Amniotic stem cell (primary cell): ENCODE data around the gene PNPLA1.

Experiments used
- DNase-seq: peaks from one replicate; lab custom pipeline; 2025; lab: John Stamatoyannopoulos, UW

Gene PNPLA1

DNA sequence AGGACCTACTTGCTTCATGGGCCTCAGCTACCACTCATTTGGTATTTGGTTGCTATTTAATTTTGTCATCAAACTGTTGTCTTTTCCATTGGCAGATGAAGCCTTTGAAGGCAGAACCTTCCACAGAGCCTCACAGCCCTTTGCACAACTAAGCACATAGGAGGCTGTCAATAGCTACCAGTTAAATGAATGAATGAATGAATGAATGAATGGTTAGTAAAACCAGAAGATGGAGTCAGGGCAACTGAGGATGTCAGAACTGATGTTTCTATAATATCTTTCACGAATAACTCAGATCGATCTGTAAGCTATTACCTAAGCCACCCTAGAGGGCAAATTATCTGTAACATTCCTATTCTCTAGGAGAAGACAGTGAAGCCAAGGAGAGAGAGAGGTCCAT lies 47.8 kb downstream of the PNPLA1 start:
- DNase-seq: no peak

DNA sequence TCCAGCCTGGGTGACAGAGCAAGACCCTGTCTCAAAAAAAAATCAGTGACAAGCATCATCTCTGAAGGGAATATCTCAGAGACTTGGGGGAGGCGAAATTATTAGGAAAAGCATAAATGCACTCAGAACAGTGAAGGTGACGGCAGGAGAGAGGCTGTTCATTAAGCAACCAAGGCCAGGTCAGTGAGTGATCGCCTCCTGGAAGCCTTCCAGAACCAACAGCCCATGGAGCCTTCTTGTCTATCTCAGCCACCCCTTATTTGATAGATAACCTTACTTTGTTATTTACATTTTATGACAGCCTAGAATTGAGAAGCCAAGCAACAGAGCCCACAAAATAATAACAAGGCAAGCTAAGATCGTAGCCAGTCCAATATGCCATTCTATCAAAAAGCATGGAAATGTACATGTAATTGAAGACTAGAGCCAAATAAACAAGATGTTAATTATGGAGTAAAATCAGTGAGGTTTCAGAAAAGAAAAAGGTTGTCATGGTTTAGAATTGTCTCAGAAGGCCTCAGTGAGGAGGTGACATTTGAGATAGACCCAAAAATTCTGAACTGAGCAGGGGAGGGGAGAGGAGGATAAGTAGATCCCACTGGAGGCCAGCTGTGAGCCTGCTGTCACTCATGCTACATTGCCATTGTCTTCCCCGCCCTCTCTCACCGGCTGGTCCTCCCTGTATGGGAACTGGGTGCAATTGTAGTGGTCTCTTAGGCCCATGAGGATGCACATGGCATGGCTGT lies 49.0 kb downstream of the PNPLA1 start:
- DNase-seq: no peak

DNA sequence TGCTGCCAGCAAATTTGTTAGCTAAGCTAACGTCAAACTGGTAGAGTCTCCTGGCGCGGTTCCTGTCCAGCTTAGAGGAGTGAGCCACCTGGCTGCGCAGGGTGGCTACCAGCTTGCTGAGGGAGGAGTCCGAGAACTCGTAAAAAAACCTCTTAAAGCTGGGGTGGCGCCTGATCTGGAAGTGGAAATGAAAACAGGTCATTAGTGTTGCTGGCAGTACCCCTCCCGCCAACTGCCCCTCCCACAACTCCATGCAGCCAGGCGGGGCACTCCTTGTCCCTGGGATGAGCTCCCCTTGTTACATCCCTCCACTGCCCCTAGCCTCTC lies 49.5 kb downstream of the PNPLA1 start:
- DNase-seq: no peak

DNA sequence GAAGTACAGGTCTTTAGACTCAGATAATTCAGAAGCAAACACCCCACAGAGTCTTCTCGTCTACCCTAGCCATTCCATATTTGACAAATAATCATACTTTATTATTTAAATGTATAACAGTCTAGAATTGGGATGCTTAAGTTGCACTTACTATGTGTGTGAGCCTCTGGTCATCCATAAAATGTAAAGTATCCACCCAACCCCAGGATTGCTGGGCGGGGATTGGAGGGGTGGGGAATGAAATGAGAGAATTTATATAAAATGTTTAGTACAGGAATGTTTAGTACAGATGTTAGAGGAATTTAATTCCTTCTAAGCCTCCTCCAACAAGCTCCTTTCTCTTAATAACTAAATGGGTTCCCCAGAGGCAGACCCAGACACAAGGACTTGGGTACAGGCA lies 50.0 kb downstream of the PNPLA1 start:
- no peak for DNase-seq

DNA sequence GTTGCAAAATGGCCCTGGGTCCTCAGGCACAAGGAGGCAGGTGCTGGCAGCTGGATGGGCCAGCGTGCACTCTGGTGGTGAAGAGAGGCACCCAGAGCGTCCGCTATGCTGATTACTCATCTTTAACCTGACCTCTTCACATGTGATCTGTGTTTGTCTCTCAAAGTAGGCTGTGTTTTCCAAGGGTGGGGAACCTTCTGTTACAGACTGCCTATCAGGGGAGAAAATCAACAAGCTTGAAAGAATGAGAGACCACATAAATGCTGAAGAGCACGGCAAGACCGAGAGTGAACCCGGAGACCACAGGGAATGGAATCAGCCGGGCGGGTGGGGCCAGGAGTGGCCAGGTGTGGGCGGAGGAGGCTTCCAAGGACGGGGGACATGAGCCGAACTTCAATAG lies 50.6 kb downstream of the PNPLA1 start:
- no peak for DNase-seq

DNA sequence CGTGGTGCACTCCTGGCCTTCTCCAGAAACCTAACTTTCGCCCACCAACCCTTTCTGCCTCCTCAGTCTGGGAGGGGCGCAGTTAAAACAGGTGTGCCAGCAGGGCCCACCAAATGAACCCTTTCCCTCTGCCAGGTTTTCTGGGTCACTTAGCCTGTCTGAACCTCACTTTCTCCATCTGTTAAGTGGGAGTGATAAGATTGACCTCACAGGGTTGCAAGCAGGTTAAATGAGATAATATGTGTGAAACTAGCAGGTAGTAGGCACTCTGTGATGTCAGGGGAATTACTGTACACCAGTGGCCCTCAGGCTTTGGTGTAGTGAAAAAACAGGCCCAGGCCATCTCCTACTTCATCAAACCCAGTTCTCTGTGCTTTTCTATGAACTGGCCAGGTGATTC lies 52.7 kb downstream of the PNPLA1 start:
- no peak for DNase-seq

DNA sequence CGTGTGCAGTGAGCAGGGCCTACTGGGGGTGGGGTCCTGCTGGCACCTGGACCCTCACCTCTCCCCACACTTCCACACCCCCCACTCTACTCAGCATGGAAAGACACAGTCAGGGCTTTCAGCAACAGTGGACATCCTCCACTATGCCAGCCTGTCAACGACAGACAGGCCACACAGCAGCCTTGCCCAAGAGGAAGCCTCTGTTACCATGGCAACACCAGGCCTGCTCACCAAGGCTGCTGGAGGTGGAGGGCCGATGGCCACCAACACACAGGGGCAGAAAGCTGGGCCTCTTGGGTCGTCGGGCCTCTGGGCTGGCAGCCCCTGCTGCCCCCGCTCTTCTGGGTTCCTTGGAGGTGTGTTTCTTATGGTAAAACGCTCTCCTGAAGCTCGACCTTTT lies 53.2 kb downstream of the PNPLA1 start:
- DNase-seq: no peak

DNA sequence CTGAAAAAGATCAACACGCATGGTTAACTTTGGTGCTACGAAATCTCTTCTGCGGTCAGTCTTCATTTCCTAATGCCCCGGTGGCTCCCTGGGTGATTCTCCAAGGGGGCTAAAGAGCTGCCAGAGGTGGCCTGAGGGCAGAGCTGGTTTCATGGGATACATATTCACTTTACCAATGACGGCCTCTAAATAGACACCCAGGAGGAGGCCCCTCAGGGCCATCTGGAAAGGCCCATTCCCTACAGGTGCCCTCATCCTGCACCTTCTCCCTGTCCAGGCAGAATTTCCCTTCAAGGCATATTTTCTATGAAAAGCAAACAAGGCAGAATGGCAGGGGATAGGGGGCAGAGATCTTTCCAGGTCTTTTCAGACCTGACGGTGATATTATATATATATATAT lies 54.3 kb downstream of the PNPLA1 start:
- DNase-seq: no peak

DNA sequence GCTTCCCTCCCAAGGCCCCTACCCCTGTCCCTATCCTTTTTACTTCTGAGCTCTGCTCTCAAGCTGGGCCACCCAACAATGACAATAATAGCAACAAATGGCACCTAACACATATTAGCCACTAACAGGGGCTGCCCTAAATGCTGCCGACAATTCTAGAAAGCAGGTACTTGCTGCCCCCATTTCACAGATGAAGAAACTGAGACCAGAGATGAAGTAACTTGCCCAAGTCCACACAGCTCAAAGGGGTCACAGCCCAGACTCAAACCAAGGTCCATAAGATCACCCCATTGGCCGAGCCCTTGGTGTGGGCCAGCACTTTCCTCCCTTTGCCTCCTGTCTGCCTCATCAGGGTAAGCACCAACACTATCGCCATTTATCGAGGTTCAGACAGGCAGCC lies 54.9 kb downstream of the PNPLA1 start:
- DNase-seq: no peak

DNA sequence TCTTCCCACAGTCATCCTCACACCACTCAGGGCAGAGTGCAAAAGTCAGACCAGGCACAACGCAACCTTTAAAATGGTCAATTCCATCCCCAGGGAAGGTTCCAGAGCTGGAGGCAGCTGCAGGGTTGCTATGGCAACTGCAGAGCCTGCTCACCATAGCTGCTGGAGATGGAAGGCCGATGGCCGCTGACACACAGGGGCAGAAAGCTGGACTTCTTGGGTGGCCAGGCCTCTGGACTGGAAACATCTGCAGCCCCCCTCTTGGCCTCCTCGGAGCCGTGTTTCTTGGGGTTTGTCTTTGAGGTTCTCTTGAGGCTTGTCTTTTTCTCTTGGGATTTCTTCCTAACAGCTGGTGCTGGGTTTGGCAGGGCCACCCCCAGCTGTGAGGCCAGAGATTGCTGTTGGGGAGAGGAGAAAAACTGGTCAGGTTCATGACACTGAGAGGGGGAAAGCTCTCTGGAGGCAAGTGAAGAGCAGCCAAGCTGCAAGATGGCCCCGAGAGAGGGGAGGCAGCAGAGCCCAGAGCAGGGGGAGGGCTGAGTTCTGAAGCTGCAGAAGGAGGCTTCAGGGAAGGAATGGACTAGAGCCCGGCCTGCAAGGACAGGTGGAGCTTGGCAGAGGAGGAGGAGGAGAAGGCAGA lies 56.6 kb downstream of the PNPLA1 start:
- no peak for DNase-seq

DNA sequence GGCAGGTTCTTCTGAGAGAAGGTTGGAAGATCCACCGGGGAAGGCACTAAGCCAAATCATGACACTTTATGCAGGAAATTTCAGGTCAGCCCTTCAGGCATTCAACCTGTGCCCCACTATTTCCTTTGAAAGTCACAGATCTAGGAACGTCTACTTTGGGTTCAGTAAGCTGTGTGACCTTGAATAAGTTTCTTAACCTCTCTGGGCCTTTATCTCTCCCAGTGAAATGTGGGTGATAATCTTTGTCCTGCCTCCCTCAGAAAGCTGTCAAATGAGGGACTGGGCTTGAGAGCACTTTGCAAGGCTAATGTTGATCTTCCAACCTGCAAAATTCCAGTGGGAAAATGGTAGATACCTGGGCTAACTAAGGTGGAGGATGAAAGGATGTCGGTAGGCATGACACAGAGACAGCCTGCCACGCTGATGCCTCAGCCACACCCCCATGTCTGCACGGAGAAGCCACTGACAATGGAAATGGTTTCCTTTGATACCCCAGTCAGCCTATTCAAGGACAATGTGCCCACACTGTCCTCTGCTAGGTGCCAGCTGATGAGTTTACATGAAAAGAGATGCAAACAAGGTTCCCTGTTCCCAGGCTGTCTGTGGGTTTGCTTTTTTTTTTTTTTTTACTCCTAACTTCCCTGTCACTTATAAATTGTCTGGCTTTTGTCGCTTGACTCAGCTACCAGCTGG lies 57.5 kb downstream of the PNPLA1 start:
- no peak for DNase-seq

DNA sequence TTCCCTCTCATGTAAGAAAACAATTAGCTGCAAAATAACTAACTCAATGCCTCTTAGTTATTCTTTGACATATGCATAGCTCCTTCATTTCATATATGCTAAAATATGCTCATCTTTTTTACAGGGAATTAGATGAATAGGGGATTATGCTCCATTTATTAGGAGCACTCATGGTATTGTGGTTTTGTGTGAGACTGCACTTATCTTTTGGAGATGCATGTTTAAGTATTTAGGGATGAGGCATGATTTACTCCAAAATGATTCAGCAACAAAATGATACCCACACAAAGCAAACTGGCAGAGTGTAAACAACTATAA lies 58.0 kb downstream of the PNPLA1 start:
- DNase-seq: no peak

DNA sequence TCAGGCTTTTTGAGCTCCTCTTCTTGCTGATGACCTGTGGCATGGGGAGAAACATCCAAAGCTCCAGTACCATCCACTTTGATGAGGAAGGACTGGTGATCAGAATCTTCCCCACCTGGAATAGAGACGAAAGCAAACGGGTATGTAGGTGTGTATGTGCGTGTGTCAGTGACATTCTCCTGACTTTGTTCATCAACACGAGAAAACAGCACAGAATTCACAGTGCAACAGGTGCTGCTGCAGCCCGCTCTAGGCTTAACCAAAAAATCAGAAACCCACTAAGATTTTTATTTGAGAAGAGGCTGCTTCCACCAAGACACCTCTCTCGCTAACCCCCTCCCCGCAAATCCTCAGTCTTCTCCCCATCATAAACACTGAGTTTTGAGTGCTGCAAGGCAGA lies 58.7 kb downstream of the PNPLA1 start:
- no peak for DNase-seq

DNA sequence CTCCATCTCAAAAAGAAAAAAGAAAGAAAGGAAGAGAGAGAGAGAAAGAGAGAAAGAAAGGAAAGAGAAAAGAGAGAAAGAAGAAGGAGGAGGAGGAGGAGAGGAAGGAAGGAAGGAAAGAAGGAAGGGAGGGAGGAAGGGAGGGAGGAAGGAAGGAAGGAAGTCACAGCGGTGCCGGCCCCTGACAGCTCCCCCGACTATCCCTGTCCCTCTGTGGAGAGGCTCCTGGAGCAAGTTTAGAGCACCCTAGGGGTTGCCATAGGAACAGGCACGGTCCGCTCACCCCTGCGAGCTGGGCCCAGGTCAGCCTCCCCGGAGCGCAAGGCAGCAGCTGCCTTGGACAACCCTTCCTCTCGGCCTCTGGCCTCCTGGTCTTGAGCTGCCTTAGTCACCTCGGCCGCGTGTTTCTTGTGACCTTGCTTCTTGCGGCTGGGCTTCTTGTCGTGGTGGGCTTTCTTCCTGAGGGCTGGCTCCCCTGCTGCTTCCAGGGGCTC lies 60.0 kb downstream of the PNPLA1 start:
- DNase-seq: no peak

DNA sequence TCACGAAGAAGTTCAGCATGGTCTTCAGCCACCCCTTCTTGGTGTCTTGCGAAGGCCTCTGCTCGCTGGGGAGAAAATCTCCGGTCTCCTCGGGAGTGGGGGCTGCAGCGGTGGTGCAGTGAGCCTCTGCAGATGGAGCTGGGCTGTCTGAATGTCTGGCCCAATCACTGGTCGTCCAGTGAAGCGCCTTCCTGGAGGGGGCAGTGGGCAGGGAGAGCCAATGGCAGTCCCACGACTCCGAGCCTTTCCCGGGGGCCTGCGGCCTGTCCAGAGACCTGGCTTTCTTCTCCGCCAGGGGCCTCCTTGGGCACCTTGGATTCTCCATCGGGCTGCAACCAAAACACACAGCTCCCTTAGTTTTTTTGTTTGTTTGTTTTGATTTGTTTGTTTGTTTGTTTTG lies 60.5 kb downstream of the PNPLA1 start:
- no peak for DNase-seq

DNA sequence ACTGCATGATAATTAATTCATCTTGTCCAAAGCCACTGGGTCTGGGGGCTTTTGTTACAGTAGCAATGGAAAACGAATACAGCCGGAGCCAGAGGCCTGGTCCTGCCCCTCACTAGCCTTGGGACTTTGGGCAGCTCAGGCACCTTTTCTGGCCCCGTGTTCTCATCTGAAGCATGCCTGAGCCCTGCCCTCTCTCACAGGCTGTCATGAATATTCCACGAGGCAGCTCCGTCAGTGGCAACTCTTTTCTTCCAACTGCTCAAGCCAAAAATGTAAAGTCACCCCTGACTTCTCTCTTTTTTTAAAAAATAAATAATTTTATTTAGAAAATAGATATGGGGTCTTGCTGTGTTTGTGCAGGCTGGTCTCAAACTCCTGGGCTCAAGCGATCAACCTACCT lies 61.5 kb downstream of the PNPLA1 start:
- no peak for DNase-seq

DNA sequence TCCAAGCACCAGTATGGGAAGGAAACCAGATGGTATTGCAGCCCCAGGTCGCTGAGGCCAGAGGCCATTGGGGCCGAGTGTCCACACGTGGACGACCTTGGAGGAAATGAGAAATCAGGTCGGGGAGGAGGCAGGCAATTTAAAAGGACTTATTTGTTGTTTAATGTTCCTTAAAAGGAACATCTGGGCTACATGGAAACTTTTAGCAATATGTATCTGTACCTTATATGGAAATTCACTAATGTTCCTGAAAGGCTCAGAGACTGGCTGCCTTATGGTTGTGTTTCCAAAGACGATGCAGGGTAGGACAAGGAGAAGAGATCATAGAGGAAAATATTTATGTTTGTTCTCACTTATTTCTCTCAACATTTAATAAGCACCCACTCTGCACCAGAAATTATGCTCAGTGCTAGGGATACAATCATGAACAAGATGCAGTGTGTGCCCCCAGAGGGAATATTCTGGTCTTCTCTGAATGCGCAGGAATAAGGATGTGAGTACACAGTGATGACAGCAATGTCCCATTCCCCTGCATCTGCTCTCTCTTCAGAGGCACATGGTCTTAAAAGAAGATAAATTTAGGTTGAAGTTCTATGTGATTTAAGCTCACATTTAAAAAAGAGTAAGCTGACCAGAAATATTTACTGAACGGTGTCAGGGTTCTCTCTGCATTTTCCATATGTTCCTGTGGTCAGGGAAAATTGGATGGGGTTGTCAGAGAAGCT lies 63.5 kb downstream of the PNPLA1 start:
- no peak for DNase-seq

DNA sequence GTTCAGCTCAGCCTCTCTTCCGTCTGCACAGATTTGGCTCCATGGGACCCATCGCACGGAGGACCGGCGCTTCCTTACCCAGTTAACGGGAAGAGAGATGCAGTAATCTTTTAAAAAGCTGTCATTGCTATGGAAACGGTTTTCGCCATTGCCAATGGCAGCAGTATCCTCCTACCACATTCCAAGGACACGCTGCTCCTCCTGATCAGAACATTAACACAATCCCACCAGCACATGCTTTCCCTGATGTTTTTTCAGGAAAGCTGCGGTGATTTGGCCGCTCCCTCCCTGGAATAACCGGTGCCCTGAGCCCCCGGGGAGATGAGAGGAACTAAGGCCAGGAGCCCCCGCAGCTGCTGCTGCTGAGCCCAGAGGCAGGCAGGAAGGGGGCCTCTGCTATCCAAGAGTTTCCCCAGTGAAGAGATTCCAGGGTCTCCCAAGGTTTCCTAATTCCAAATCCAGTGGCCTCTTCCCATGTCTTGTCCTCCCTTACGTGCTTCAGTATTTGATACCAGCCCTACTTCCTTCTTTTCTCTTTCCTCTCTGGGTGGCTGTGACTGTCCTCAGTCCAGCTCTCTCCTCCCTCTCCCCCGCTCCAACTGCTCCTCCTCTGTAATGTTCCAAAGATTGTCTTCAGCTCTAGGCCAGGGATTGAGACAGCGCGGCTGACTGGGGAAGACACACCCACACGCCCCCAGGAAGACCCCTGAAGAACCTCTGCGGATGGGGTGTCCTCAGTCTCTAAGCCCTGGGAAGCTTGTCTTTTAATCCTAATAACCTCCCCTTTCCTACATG lies 64.3 kb downstream of the PNPLA1 start:
- no peak for DNase-seq

DNA sequence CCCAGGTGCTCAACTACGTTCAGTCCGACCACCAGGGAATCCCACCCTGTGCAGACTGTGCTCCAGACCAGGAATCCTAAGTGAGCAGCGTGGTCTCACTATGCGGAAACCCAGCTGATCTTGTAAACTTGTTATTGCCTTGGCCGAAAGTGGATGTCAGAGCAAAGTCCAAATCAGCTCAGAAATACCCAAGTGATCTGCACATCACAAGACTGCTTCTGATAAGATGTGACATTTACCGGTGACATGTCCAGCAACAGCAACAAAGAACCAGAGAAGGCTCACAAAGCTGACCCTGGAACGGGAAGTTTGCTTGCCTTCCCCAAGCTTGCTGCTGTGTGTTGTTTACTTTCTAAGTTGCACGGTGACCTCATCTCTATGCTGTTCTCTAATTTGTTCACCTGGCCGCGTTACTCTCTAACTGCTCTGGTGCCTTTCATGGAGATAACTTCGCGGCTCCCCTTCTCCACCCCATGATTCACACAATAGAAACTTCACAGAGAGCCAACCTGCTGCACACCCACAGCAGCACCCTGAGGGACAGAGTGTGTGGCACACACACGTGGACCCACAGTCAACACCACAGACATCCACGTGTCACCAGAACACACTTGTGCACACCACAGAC lies 65.1 kb downstream of the PNPLA1 start:
- DNase-seq: no peak

DNA sequence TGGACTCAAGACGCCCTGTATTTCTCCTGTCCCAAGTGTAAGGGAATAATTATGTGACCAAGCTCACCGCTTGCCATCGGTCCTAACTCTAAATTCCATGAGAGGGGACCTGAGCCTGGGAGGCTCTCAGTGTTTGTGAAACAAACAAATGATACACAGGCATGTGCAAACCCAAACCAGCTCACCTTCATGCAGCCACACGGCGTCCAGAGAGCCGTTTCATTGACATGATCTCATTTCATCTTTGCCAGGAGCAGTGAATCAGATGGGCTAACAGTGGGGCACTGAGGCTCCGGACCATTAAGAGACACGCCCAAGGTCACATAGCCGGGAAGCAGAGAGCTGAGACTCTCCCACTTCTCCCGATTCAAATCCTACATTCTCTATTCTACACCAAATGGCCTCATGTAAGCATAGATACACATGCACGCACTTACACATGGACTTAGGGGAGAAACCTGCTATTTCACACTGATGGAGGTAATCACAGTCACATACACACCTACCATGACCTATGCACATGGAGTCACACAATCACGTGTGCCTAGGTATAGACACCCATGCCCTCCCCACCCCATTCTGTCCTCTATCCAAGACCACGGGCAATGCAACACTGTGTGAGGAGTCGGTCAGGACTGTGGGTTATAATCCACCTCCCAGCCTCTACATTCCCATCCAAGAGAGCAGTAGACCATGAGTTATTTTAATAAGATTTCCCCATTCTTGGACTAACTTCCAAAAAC lies 65.8 kb downstream of the PNPLA1 start:
- DNase-seq: no peak

DNA sequence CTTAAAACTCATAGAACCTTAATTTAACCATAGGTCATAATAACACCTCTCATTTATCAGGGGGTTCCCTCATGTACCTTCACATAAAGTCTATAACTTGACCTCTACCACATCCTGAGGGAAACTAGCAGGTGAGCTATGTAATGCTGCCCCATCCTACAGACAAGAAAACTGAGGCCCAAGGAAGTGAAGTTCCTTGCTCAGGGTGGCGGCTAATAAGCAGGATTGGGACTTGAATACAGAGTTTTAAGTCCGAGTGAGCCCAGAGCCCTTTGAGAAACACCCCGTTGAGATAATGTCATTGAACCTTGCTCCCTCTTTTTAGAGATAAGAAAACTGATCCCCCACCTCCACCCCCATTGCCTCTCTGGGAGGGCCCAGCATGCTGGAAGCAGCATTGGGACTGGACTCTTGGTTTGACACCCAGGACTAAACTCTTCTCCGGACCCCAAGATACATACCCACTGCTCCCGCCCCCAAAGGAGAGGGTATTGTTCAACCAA lies 66.4 kb downstream of the PNPLA1 start:
- DNase-seq: no peak
